GM19328 (cell line): Measurements from ENCODE around the gene PRTFDC1.
"Not testable (repeated sequence)": the region's sequence is repeated elsewhere in the genome, so short reads cannot be mapped to it uniquely, and the experiment has no call there.

ENCODE experiments used
- ATAC-seq: cut with Tn5 transposase; IDR thresholded peaks from one replicate; pipeline ENCODE4 v1.9.1; 2021; ENCODE audit warnings: mild to moderate bottlenecking, moderate library complexity; ENCODE audit not compliant: unreplicated experiment

The PRTFDC1 gene

GRCh38 chr10:24935504-24936292 lies 16.7 kb downstream of the PRTFDC1 start:
- ATAC-seq = no peak

GRCh38 chr10:24931236-24931635 lies 21.2 kb downstream of the PRTFDC1 start:
- ATAC-seq = no peak

- ATAC-seq = peak; percentile 68
Observed at GRCh38 chr10:24930427-24930826, 22.0 kb downstream of the PRTFDC1 start.

GRCh38 chr10:24929904-24930303 lies 22.5 kb downstream of the PRTFDC1 start:
- ATAC-seq = no peak

GRCh38 chr10:24929056-24929544 lies 23.3 kb downstream of the PRTFDC1 start:
- ATAC-seq = no peak

- no peak for ATAC-seq
Observed at GRCh38 chr10:24928163-24928562, 24.2 kb downstream of the PRTFDC1 start.

- ATAC-seq = no peak
Observed at GRCh38 chr10:24926557-24926956, 25.8 kb downstream of the PRTFDC1 start.

- ATAC-seq = no peak
Observed at GRCh38 chr10:24925799-24926198, 26.6 kb downstream of the PRTFDC1 start.

GRCh38 chr10:24924483-24924882 lies 27.9 kb downstream of the PRTFDC1 start:
- not testable (repeated sequence) for ATAC-seq

- not testable (repeated sequence) for ATAC-seq
Observed at GRCh38 chr10:24922222-24922868, 30.1 kb downstream of the PRTFDC1 start.

- ATAC-seq = no peak
Observed at GRCh38 chr10:24920907-24921881, 31.2 kb downstream of the PRTFDC1 start.

- not testable (repeated sequence) for ATAC-seq
Observed at GRCh38 chr10:24920192-24920591, 32.2 kb downstream of the PRTFDC1 start.

- ATAC-seq = not testable (repeated sequence)
Observed at GRCh38 chr10:24919629-24920028, 32.8 kb downstream of the PRTFDC1 start.

GRCh38 chr10:24917979-24918378 lies 34.4 kb downstream of the PRTFDC1 start:
- ATAC-seq = no peak

- no peak for ATAC-seq
Observed at GRCh38 chr10:24917493-24917892, 34.9 kb downstream of the PRTFDC1 start.

GRCh38 chr10:24916365-24916764 lies 36.0 kb downstream of the PRTFDC1 start:
- no peak for ATAC-seq

- ATAC-seq = no peak
Observed at GRCh38 chr10:24915304-24915703, 37.1 kb downstream of the PRTFDC1 start.

- no peak for ATAC-seq
Observed at GRCh38 chr10:24914148-24914547, 38.3 kb downstream of the PRTFDC1 start.

GRCh38 chr10:24912215-24912614 lies 40.2 kb downstream of the PRTFDC1 start:
- ATAC-seq = no peak

- ATAC-seq = no peak
Observed at GRCh38 chr10:24911029-24911428, 41.4 kb downstream of the PRTFDC1 start.

GRCh38 chr10:24910574-24910973 lies 41.8 kb downstream of the PRTFDC1 start:
- ATAC-seq = no peak
